PC-3 (cell line): Measurements from ENCODE around the gene UGT1A10. TPM values are rescaled to one million over a fixed set of nuclear protein-coding genes. Genes with fewer than 3 reads are reported as not detected.

Source experiments
- ATAC-seq: fragments of 200-7000 bp; cut with Tn5 transposase; 2 replicates; pipeline ENCODE4 v1.9.1; 2020; ENCODE audit warnings: mild to moderate bottlenecking, moderate library complexity
- BruUV-seq: library from RNA; stranded (reverse); fragments of 400-500 nt; replicated peaks from 2 replicates; lab custom pipeline; 2021; lab: Mats Ljungman, UMichigan
- CTCF ChIA-PET: fragments of 300-600 bp; sonication (Branson Sonifier 250); formaldehyde crosslinking; loops from one replicate; lab custom pipeline; 2022; ENCODE audit warnings: antibody characterized with exemption; lab: Charles Lee
- POLR2A ChIA-PET: fragments of 300-600 bp; sonication (Branson Sonifier 250); formaldehyde crosslinking; loops from one replicate; lab custom pipeline; 2022; ENCODE audit warnings: antibody characterized with exemption; ENCODE audit not compliant: unreplicated experiment; lab: Charles Lee
- DNase-seq: peaks from one replicate; pipeline ENCODE4 v3.0.0-alpha.2; 2015
- H2AFZ ChIP-seq: fragments of 300-600 bp; sonication (generic); 2 replicates; pipeline ENCODE4 v1.6.0; 2016; ENCODE audit warnings: antibody characterized with exemption, low read length
- H3F3A ChIP-seq: fragments of 300-600 bp; sonication (generic); one replicate; pipeline ENCODE4 v1.6.0; 2017; ENCODE audit warnings: antibody characterized with exemption, low read length, control low read depth, mild to moderate bottlenecking; ENCODE audit not compliant: unreplicated experiment
- H3K27ac ChIP-seq: fragments of 300-600 bp; sonication (generic); 2 replicates; pipeline ENCODE4 v1.5.1; 2016; ENCODE audit warnings: mild to moderate bottlenecking, low read length
- H3K27me3 ChIP-seq: fragments of 300-600 bp; sonication (generic); 2 replicates; pipeline ENCODE4 v1.6.1; 2016; ENCODE audit warnings: low read length, mixed read lengths
- H3K36me3 ChIP-seq: fragments of 300-600 bp; sonication (generic); 2 replicates; pipeline ENCODE4 v1.6.1; 2016; ENCODE audit warnings: low read depth, mixed run types, low read length, mixed read lengths
- H3K4me1 ChIP-seq: fragments of 300-600 bp; sonication (generic); 2 replicates; pipeline ENCODE4 v1.5.1; 2016; ENCODE audit warnings: low read length; ENCODE audit not compliant: insufficient read depth
- H3K4me2 ChIP-seq: fragments of 300-600 bp; sonication (generic); 2 replicates; pipeline ENCODE4 v1.6.0; 2016; ENCODE audit warnings: low read length
- H3K4me3 ChIP-seq: fragments of 300-600 bp; sonication (generic); 2 replicates; pipeline ENCODE4 v1.5.1; 2016; ENCODE audit warnings: mild to moderate bottlenecking, low read length, mixed read lengths
- H3K79me2 ChIP-seq: fragments of 300-600 bp; sonication (generic); 2 replicates; pipeline ENCODE4 v1.6.1; 2017; ENCODE audit warnings: low read length, mixed read lengths
- H3K9ac ChIP-seq: fragments of 300-600 bp; sonication (generic); 2 replicates; pipeline ENCODE4 v1.6.0; 2016; ENCODE audit warnings: mild to moderate bottlenecking, low read length
- H3K9me2 ChIP-seq: fragments of 300-600 bp; sonication (generic); replicated peaks from 2 replicates; pipeline ENCODE4 v1.6.1; 2016; ENCODE audit warnings: mixed run types, low read length, mixed read lengths
- H3K9me3 ChIP-seq: fragments of 300-600 bp; sonication (generic); 2 replicates; pipeline ENCODE4 v1.6.1; 2016; ENCODE audit warnings: low read length, mixed read lengths
- H4K20me1 ChIP-seq: fragments of 300-600 bp; sonication (generic); 2 replicates; pipeline ENCODE4 v1.6.1; 2016; ENCODE audit warnings: low read length, mixed read lengths
- CTCF ChIP-seq: fragments of 300-600 bp; sonication (generic); conservative IDR thresholded peaks from 2 replicates; pipeline ENCODE4 v1.5.1; 2017; ENCODE audit warnings: antibody characterized with exemption, low read depth, mild to moderate bottlenecking, low read length
- EZH2 ChIP-seq: fragments of 300-600 bp; sonication (generic); IDR thresholded peaks from one replicate; pipeline ENCODE4 v1.6.1; 2017; ENCODE audit warnings: antibody characterized with exemption, mild to moderate bottlenecking, low read length; ENCODE audit not compliant: unreplicated experiment
- EZH2phosphoT487 ChIP-seq: fragments of 300-600 bp; sonication (generic); IDR thresholded peaks from 2 replicates; pipeline ENCODE4 v1.6.1; 2018; ENCODE audit warnings: mild to moderate bottlenecking, antibody characterized with exemption, low read length, borderline replicate concordance
- intact Hi-C: fragments of 100-400 bp; cut with micrococcal nuclease; formaldehyde crosslinking; loops from 2 replicates; pipeline ENCODE4 v1.9.0; 2023
- total RNA-seq: library from RNA; depleted of rRNA; stranded (reverse); fragments of >200 nt; gene quantifications from 2 replicates; pipeline ENCODE4 v1.2.3, GENCODE V29; 2014

UGT1A10 gene
- total RNA-seq, 1 experiment from 2014 or later = not detected

GRCh38 chr2:233778030-233778429, 141.8 kb downstream of the UGT1A10 start, which contains the start of gene MROH2A:
TSS of gene MROH2A (plus strand) at chr2:233778330. CDS start at chr2:233779359, 1,029 bp downstream.
- no peaks in the 10 kb centered on the region for H3K9me2 ChIP-seq
- no peaks in the 10 kb centered on the region for H3K27me3 ChIP-seq
- no peaks in the 10 kb centered on the region for H3K4me1 ChIP-seq
- H3F3A ChIP-seq = no peaks in the 10 kb centered on the region
- H3K9ac ChIP-seq = no peak within 1 kb of the TSS
- no peak within 1 kb of the TSS for H3K4me3 ChIP-seq
- CTCF ChIA-PET = no interaction called here
- H3K36me3 ChIP-seq = no peaks in the 10 kb centered on the region
- no peak for ATAC-seq
- no peak within 1 kb of the TSS for H2AFZ ChIP-seq
- H3K27ac ChIP-seq = no peak within 1 kb of the TSS
- POLR2A ChIA-PET = no interaction called here
- no peak for TF ChIP-seq EZH2
- TF ChIP-seq CTCF = no peak
- TF ChIP-seq EZH2phosphoT487 = no peak
- no peaks in the 10 kb centered on the region for H4K20me1 ChIP-seq
- no peaks in the 10 kb centered on the region for H3K79me2 ChIP-seq
- BruUV-seq = no TSS peak
- no peak within 1 kb of the TSS for H3K4me2 ChIP-seq
- H3K9me3 ChIP-seq = no peaks in the 10 kb centered on the region
- no peak for DNase-seq
- intact Hi-C loops = no loop called here

DNA sequence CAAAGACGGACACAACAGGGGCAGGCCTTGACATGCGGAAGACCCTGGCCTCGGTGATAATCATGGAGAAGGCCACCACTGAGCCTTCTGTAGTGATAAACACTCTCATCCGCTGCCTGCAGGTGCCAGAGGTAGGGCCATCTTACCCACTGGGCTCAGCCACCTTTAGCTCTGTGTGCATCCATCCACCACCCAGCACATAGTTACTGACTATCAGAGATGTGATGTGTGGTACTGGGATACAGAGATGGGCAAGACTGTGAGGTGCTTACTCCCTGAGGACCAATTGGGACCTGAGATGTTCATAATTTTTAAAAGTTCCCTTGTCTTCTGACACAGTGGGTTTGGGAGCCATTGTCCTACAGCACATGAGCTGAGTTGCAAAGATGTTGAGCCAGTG, 143.5 kb downstream of the UGT1A10 start:
- Histone ChIP-seq H3K27ac (no peak overlapping the region), H3K9me2 (no peaks in the 10 kb centered on the region), H3F3A (no peaks in the 10 kb centered on the region), H3K4me1 (no peaks in the 10 kb centered on the region), H3K9ac (no peak overlapping the region), H3K27me3 (no peaks in the 10 kb centered on the region), H3K36me3 (no peaks in the 10 kb centered on the region), H4K20me1 (no peaks in the 10 kb centered on the region), H3K79me2 (no peaks in the 10 kb centered on the region), H2AFZ (no peak overlapping the region), H3K4me2 (no peak overlapping the region), H3K4me3 (no peak overlapping the region), H3K9me3 (no peaks in the 10 kb centered on the region)
- DNase-seq (no peak), ATAC-seq (no peak)
- POLR2A ChIA-PET = no interaction called here
- intact Hi-C loops = no loop called here
- CTCF ChIA-PET = no interaction called here
- no TSS peak for BruUV-seq
- TF ChIP-seq EZH2 (no peak), CTCF (no peak), EZH2phosphoT487 (no peak)

DNA sequence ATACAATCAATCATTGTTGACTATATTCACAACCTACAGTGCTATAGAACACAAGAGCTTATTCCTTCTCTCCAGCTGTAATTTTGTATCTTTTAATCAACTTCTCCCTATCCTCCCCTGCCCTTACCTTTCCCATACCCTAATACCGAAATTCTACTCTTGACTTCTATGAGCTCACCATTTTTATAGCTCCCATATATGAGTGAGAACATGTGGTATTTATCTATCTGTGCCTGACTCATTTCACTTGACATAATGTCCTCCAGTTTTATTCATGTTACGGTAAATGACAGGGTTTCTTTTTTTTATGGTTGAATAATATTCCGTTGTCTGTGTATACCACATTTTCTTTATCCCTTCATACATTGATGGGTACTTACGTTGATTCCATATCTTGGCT, 144.5 kb downstream of the UGT1A10 start:
- ATAC-seq (peak; percentile 53), DNase-seq (peak; percentile 31)
- ChIA-PET POLR2A (interaction anchor here (0.6 kb wide), 1 partner anchor 64 kb away, joined by 4 read pairs; no protein-coding TSS in a partner anchor), CTCF (no interaction called here)
- Histone ChIP-seq H2AFZ (no peak overlapping the region), H4K20me1 (no peaks in the 10 kb centered on the region), H3K9ac (no peak overlapping the region), H3K27me3 (no peaks in the 10 kb centered on the region), H3K9me3 (no peaks in the 10 kb centered on the region), H3K4me1 (no peaks in the 10 kb centered on the region), H3K9me2 (no peaks in the 10 kb centered on the region), H3K4me2 (no peak overlapping the region), H3K27ac (no peak overlapping the region), H3K4me3 (no peak overlapping the region), H3K36me3 (no peaks in the 10 kb centered on the region), H3F3A (no peaks in the 10 kb centered on the region), H3K79me2 (no peaks in the 10 kb centered on the region)
- BruUV-seq = no TSS peak
- intact Hi-C loops = no loop called here
- TF ChIP-seq EZH2 (no peak), EZH2phosphoT487 (no peak), CTCF (no peak)
